Astrocyte of the cerebellum (primary cell): Measurements from ENCODE around the gene RHBDD3.

Source experiments
- DNase-seq: peaks from one replicate; pipeline ENCODE4 v3.0.0-alpha.2; 2011; ENCODE audit warnings: low read depth
- H3K4me3 ChIP-seq: 2 replicates; pipeline ENCODE4 v1.5.1; 2011; ENCODE audit warnings: mild to moderate bottlenecking, low read depth, low read length, moderate library complexity
- in situ Hi-C: cut with HindIII; loops from 2 replicates; pipeline ENCODE4 v1.10.0; 2017; ENCODE audit warnings: low sequenced_read_pairs
- TF ChIP-seq, protein P1 (sequence below): IDR thresholded peaks from 2 replicates; pipeline ENCODE4 v1.5.1; 2012; ENCODE audit warnings: low read length, low read depth, moderate library complexity, mild to moderate bottlenecking; ENCODE audit errors: missing control alignments

Gene RHBDD3

DNA sequence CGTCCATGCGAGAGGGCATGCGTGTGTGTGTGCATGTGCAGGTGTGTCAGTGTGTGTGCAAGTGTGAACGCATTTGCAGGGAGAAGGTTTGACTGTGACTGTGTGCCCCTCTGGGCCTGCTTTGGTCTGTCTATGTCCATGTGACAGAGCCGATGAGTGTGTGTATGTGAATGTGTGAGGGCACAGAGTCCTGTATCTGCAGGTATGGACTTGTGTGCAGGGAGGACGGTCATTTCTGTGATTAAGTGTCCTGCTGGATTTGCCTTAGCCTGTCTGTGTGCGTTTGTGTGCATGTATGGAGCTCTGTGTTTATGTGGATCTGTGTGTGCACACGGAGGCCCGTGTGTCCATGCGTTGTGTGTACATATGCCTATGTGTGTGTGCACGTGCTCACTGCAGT lies 56.7 kb downstream of the RHBDD3 start:
- TF ChIP-seq, protein P1, sequence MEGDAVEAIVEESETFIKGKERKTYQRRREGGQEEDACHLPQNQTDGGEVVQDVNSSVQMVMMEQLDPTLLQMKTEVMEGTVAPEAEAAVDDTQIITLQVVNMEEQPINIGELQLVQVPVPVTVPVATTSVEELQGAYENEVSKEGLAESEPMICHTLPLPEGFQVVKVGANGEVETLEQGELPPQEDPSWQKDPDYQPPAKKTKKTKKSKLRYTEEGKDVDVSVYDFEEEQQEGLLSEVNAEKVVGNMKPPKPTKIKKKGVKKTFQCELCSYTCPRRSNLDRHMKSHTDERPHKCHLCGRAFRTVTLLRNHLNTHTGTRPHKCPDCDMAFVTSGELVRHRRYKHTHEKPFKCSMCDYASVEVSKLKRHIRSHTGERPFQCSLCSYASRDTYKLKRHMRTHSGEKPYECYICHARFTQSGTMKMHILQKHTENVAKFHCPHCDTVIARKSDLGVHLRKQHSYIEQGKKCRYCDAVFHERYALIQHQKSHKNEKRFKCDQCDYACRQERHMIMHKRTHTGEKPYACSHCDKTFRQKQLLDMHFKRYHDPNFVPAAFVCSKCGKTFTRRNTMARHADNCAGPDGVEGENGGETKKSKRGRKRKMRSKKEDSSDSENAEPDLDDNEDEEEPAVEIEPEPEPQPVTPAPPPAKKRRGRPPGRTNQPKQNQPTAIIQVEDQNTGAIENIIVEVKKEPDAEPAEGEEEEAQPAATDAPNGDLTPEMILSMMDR, result no peak
- no peak overlapping the region for H3K4me3 ChIP-seq
- in situ Hi-C loops, result no loop called here
- no peak for DNase-seq
